ENCODE measurements around the gene CLDN25. TPM values are rescaled to one million over a fixed set of nuclear protein-coding genes. Genes with fewer than 3 reads are reported as not detected.

The CLDN25 gene
- total and polyA plus RNA-seq, 2 experiments from 2014 or later: not detected

GRCh38 chr11:113829751-113830150 lies 50.2 kb downstream of the CLDN25 start (continued):
- TF ChIP-seq, protein P1, sequence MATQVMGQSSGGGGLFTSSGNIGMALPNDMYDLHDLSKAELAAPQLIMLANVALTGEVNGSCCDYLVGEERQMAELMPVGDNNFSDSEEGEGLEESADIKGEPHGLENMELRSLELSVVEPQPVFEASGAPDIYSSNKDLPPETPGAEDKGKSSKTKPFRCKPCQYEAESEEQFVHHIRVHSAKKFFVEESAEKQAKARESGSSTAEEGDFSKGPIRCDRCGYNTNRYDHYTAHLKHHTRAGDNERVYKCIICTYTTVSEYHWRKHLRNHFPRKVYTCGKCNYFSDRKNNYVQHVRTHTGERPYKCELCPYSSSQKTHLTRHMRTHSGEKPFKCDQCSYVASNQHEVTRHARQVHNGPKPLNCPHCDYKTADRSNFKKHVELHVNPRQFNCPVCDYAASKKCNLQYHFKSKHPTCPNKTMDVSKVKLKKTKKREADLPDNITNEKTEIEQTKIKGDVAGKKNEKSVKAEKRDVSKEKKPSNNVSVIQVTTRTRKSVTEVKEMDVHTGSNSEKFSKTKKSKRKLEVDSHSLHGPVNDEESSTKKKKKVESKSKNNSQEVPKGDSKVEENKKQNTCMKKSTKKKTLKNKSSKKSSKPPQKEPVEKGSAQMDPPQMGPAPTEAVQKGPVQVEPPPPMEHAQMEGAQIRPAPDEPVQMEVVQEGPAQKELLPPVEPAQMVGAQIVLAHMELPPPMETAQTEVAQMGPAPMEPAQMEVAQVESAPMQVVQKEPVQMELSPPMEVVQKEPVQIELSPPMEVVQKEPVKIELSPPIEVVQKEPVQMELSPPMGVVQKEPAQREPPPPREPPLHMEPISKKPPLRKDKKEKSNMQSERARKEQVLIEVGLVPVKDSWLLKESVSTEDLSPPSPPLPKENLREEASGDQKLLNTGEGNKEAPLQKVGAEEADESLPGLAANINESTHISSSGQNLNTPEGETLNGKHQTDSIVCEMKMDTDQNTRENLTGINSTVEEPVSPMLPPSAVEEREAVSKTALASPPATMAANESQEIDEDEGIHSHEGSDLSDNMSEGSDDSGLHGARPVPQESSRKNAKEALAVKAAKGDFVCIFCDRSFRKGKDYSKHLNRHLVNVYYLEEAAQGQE (IDR thresholded peaks at IDR 0.05; ENCODE audit: unreplicated experiment): no peak
- TF ChIP-seq ZNF114 (CRISPR knock-in tag; IDR thresholded peaks at IDR 0.05): no peak

Small RNA genes within 50 kb of the gene (small RNA-seq; reads per million reads assigned to genes)
- gene LRRC37A13P (ENCODE audit: low replicate concordance) (not detected), gene RPS29P19 (ENCODE audit: low replicate concordance) (not detected)

Other genes with a start within 250 kb of the CLDN25 start
- gene TMPRSS5, start 73.5 kb upstream of the CLDN25 start, total RNA-seq (2014; rRNA removed; shearing (Covaris generic)): 1.8 TPM in 1 of 2 replicates, not detected in the other
- gene TMPRSS5, start 73.5 kb upstream of the CLDN25 start, polyA plus RNA-seq (2016; fragmentation: Nextera tagmentation; extraction: Ambion mirVana): not detected in 2 replicates
- 24.5 and 30.5 TPM in 2 replicates for gene ZW10, start 6.1 kb upstream of the CLDN25 start, total RNA-seq (2014; rRNA removed; shearing (Covaris generic))
- gene ZW10, start 6.1 kb upstream of the CLDN25 start, polyA plus RNA-seq (2016; fragmentation: Nextera tagmentation; extraction: Ambion mirVana): 8.9 and 12.3 TPM in 2 replicates
- 171 and 215 TPM in 2 replicates for gene USP28, start 95.8 kb downstream of the CLDN25 start, total RNA-seq (2014; rRNA removed; shearing (Covaris generic))
- 66.6 and 73.9 TPM in 2 replicates for gene USP28, start 95.8 kb downstream of the CLDN25 start, polyA plus RNA-seq (2016; fragmentation: Nextera tagmentation; extraction: Ambion mirVana)
- gene HTR3B, start 125.0 kb downstream of the CLDN25 start, total RNA-seq (2014; rRNA removed; shearing (Covaris generic)): not detected in 2 replicates
- not detected in 2 replicates for gene HTR3B, start 125.0 kb downstream of the CLDN25 start, polyA plus RNA-seq (2016; fragmentation: Nextera tagmentation; extraction: Ambion mirVana)
- 8.1 and 9.7 TPM in 2 replicates for gene HTR3A, start 195.3 kb downstream of the CLDN25 start, total RNA-seq (2014; rRNA removed; shearing (Covaris generic))
- 5.5 and 5.8 TPM in 2 replicates for gene HTR3A, start 195.3 kb downstream of the CLDN25 start, polyA plus RNA-seq (2016; fragmentation: Nextera tagmentation; extraction: Ambion mirVana)

Measured in GM23338 (cell line).